Natural killer cell (primary cell): ENCODE measurements around the gene DENND2A. TPM values are rescaled to one million over a fixed set of nuclear protein-coding genes. Genes with fewer than 3 reads are reported as not detected.

Experiments
- ATAC-seq, 3 donors: fragments of 150-1000 bp in 2 of 3; fragments of 200-7000 bp in 1 of 3; cut with Tn5 transposase; 1 replicate in 1 of 3; 2 replicates in 2 of 3; pipeline ENCODE4 v1.10.0; 2021; ENCODE audit warnings: mild to moderate bottlenecking in 2 of 3, moderate library complexity in 2 of 3
- DNase-seq, 2 donors: peaks; one replicate each; pipeline versions ENCODE4 v3.0.0 to v3.0.0-alpha.2; 2013 to 2021; ENCODE audit warnings: mixed read lengths in 1 of 2
- H3K27ac ChIP-seq: one replicate; pipeline ENCODE4 v1.5.1; 2013; ENCODE audit warnings: mild to moderate bottlenecking, low read length
- H3K27me3 ChIP-seq: one replicate; pipeline ENCODE4 v1.6.1; 2013; ENCODE audit warnings: low read length; ENCODE audit not compliant: control insufficient read depth, insufficient read depth
- H3K36me3 ChIP-seq: one replicate; pipeline ENCODE4 v1.6.1; 2013; ENCODE audit warnings: low read length; ENCODE audit not compliant: control insufficient read depth, insufficient read depth
- H3K4me1 ChIP-seq: one replicate; pipeline ENCODE4 v1.6.1; 2013; ENCODE audit warnings: low read length; ENCODE audit not compliant: control insufficient read depth, insufficient read depth
- H3K4me3 ChIP-seq: one replicate; pipeline ENCODE4 v1.5.1; 2013; ENCODE audit warnings: low read length
- H3K9me3 ChIP-seq: one replicate; pipeline ENCODE4 v1.6.1; 2013; ENCODE audit warnings: low read length; ENCODE audit not compliant: control insufficient read depth, insufficient read depth
- H3K27ac Mint-ChIP-seq, 2 donors: one replicate each; pipeline ENCODE4 v1.8.0; 2022; ENCODE audit warnings: mild to moderate bottlenecking in 2 of 2, mixed read lengths in 2 of 2, moderate library complexity in 1 of 2
- H3K27me3 Mint-ChIP-seq, 2 donors: one replicate each; pipeline ENCODE4 v1.8.0; 2022; ENCODE audit warnings: low read depth in 2 of 2, mixed read lengths in 2 of 2
- H3K36me3 Mint-ChIP-seq: one replicate; pipeline ENCODE4 v1.8.0; 2022; ENCODE audit warnings: mixed read lengths
- H3K4me1 Mint-ChIP-seq, 2 donors: one replicate each; pipeline ENCODE4 v1.8.0; 2022; ENCODE audit warnings: mixed read lengths in 2 of 2
- H3K4me3 Mint-ChIP-seq: one replicate; pipeline ENCODE4 v1.8.0; 2022; ENCODE audit warnings: mild to moderate bottlenecking, moderate library complexity, mixed read lengths
- H3K9me3 Mint-ChIP-seq, 2 donors: one replicate each; pipeline ENCODE4 v1.8.0; 2022; ENCODE audit warnings: mixed read lengths in 2 of 2
- CTCF ChIP-seq: fragments of 200-600 bp; IDR thresholded peaks from one replicate; pipeline ENCODE4 v1.8.0; 2022; ENCODE audit warnings: antibody characterized with exemption
- WGBS: methylation state at CpG from one replicate; pipeline ENCODE4 v1.1.7; 2013; ENCODE audit warnings: missing lambda C conversion rate; ENCODE audit not compliant: insufficient coverage; 5-methylcytosine and 5-hydroxymethylcytosine counted together
- intact Hi-C: fragments of 100-400 bp; cut with micrococcal nuclease; formaldehyde crosslinking; loops from one replicate; pipeline ENCODE4 v1.14.2; 2022
- total RNA-seq, 4 donors: library from RNA; stranded (reverse); fragments of 120-200 nt in 1 of 4; gene quantifications; one replicate each; pipeline versions ENCODE4 v1.2.3 to v1.2.4, GENCODE V29; 2013 to 2022

Gene DENND2A
- total RNA-seq, 3 donors from 2014 or later (not counting 1 experiment from before 2014, with no cell fraction given), result 0.12 TPM; not detected in 2

GRCh38 chr7:140617081-140617480, 23.5 kb downstream of the DENND2A start:
- no peak for TF ChIP-seq CTCF
- ATAC-seq (no peak), DNase-seq (no peak)
- no peaks in the 10 kb centered on the region for H3K4me1 ChIP-seq
- no peaks in the 10 kb centered on the region for H3K36me3 Mint-ChIP-seq
- intact Hi-C loops, result no loop called here
- H3K4me3 ChIP-seq, result no peak overlapping the region
- 88% methylated on average over 7 of the region's 7 CpGs for WGBS
- no peaks in the 10 kb centered on the region for H3K27me3 ChIP-seq
- no peaks in the 10 kb centered on the region for H3K9me3 ChIP-seq
- H3K4me3 Mint-ChIP-seq, result no peak overlapping the region
- no peaks in the 10 kb centered on the region for H3K27me3 Mint-ChIP-seq
- H3K9me3 Mint-ChIP-seq, result no peaks in the 10 kb centered on the region
- H3K36me3 ChIP-seq, result no peaks in the 10 kb centered on the region
- no peaks in the 10 kb centered on the region for H3K4me1 Mint-ChIP-seq
- H3K27ac Mint-ChIP-seq, result no peak overlapping the region
- no peak overlapping the region for H3K27ac ChIP-seq

- Histone ChIP-seq H3K27me3 (no peaks in the 10 kb centered on the region), H3K9me3 (no peaks in the 10 kb centered on the region), H3K27ac (no peak overlapping the region), H3K4me1 (no peaks in the 10 kb centered on the region), H3K36me3 (no peaks in the 10 kb centered on the region), H3K4me3 (no peak overlapping the region)
- no peak for ATAC-seq
- WGBS, result no CpG with 5 or more reads among the region's 4 CpGs
- no peak for DNase-seq
- Mint-ChIP-seq H3K4me3 (no peak overlapping the region), H3K36me3 (no peaks in the 10 kb centered on the region), H3K27me3 (no peaks in the 10 kb centered on the region), H3K9me3 (no peaks in the 10 kb centered on the region), H3K4me1 (no peaks in the 10 kb centered on the region), H3K27ac (no peak overlapping the region)
- TF ChIP-seq CTCF, result no peak
- intact Hi-C loops, result no loop called here
Measured at GRCh38 chr7:140616328-140616727, 24.3 kb downstream of the DENND2A start.

- Histone ChIP-seq H3K9me3 (no peaks in the 10 kb centered on the region), H3K4me3 (no peak overlapping the region), H3K27me3 (no peaks in the 10 kb centered on the region), H3K4me1 (no peaks in the 10 kb centered on the region), H3K27ac (no peak overlapping the region), H3K36me3 (no peaks in the 10 kb centered on the region)
- H3K27me3 Mint-ChIP-seq, result peaks cover 0 to 3% of the 10 kb centered on the region in 2 donors
- no peak for DNase-seq
- no peak overlapping the region for H3K4me3 Mint-ChIP-seq
- 94% methylated on average over 8 of the region's 8 CpGs for WGBS
- no peak for TF ChIP-seq CTCF
- H3K4me1 Mint-ChIP-seq, result no peaks in the 10 kb centered on the region
- ATAC-seq, result no peak
- no peak overlapping the region for H3K27ac Mint-ChIP-seq
- intact Hi-C loops, result no loop called here
- no peaks in the 10 kb centered on the region for H3K9me3 Mint-ChIP-seq
- H3K36me3 Mint-ChIP-seq, result no peaks in the 10 kb centered on the region
Measured at GRCh38 chr7:140611641-140612040, 29.0 kb downstream of the DENND2A start.
